Stomach (tissue), 4 donors: ENCODE data around the gene LAMB4.

Source experiments
- EP300 ChIP-seq: sonication (generic); formaldehyde crosslinking; IDR thresholded peaks from one replicate; pipeline ENCODE4 v1.6.1; 2017; ENCODE audit warnings: antibody characterized with exemption
- POLR2A ChIP-seq, 4 donors: fragments of 450-650 bp; IDR thresholded peaks; one replicate each; pipeline ENCODE4 v1.6.1; 2016; ENCODE audit warnings: antibody characterized with exemption in 4 of 4, control low read depth in 2 of 4, mild to moderate bottlenecking in 1 of 4, moderate library complexity in 1 of 4
- POLR2AphosphoS5 ChIP-seq, 3 donors: sonication (generic); formaldehyde crosslinking; IDR thresholded peaks; one replicate each; pipeline ENCODE4 v1.6.1; 2016; ENCODE audit warnings: antibody characterized with exemption in 3 of 3
- TF ChIP-seq, protein P1 (sequence below), 7 experiments: fragments of 450-650 bp in 4 of 7; fragments of 200-600 bp in 3 of 7; sonication (generic) in 3 of 7; IDR thresholded peaks; one replicate each; pipeline ENCODE4 v1.5.1; 2016 to 2019; ENCODE audit warnings: antibody characterized with exemption in 7 of 7, control low read depth in 2 of 7, mild to moderate bottlenecking in 1 of 7

DNA sequence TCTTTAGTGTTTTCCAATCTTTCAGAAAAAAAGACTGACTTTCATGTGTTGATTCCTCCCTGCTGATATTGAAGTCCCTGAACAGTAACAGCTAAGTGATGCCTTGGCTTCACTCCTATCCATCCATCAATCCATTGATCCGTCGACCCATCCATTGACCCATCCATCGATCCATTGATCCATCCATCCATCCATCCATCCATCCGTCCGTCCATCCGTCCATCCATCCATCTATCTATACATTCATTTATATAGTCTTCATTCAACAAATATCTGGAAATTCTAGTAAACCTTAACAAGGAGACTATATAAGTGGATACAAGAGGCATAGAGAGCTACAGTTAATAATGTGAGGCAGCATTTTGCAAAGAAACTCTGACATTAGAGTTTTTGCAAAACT is 105.6 kb downstream of the LAMB4 start:
- no peak for TF ChIP-seq POLR2AphosphoS5 (IDR thresholded peaks at IDR 0.05)
- TF ChIP-seq POLR2A (IDR thresholded peaks at IDR 0.05): no peak
- TF ChIP-seq, protein P1, sequence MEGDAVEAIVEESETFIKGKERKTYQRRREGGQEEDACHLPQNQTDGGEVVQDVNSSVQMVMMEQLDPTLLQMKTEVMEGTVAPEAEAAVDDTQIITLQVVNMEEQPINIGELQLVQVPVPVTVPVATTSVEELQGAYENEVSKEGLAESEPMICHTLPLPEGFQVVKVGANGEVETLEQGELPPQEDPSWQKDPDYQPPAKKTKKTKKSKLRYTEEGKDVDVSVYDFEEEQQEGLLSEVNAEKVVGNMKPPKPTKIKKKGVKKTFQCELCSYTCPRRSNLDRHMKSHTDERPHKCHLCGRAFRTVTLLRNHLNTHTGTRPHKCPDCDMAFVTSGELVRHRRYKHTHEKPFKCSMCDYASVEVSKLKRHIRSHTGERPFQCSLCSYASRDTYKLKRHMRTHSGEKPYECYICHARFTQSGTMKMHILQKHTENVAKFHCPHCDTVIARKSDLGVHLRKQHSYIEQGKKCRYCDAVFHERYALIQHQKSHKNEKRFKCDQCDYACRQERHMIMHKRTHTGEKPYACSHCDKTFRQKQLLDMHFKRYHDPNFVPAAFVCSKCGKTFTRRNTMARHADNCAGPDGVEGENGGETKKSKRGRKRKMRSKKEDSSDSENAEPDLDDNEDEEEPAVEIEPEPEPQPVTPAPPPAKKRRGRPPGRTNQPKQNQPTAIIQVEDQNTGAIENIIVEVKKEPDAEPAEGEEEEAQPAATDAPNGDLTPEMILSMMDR (IDR thresholded peaks at IDR 0.05): no peak
- TF ChIP-seq EP300: no peak
